HCT116 (cell line): Measurements from ENCODE around the gene PRUNE1. TPM values are rescaled to one million over a fixed set of nuclear protein-coding genes. Genes with fewer than 3 reads are reported as not detected.

Experiments
- ATAC-seq: fragments of 200-7000 bp; cut with Tn5 transposase; 2 replicates; pipeline ENCODE4 v1.9.1; 2020; ENCODE audit warnings: mild to moderate bottlenecking, moderate library complexity
- BruUV-seq: library from RNA; stranded (reverse); fragments of 400-500 nt; replicated peaks from 2 replicates; lab custom pipeline; 2021; lab: Mats Ljungman, UMichigan
- CTCF ChIA-PET: fragments of 300-600 bp; sonication (Branson Sonifier 250); formaldehyde crosslinking; loops from one replicate; lab custom pipeline; 2021; ENCODE audit warnings: antibody characterized with exemption; lab: Charles Lee
- POLR2A ChIA-PET: fragments of 300-600, 350-600 bp; sonication (Branson Sonifier 250); formaldehyde crosslinking; loops from one replicate; lab custom pipeline; 2021; ENCODE audit warnings: antibody characterized with exemption; lab: Charles Lee
- RAD21 ChIA-PET, 2 experiments: fragments of 300-600 bp; sonication (Branson Sonifier 250); formaldehyde crosslinking; loops; one replicate each; lab custom pipeline; 2023; ENCODE audit warnings: low total read pairs in 2 of 2; ENCODE audit not compliant: uncharacterized antibody in 2 of 2, unreplicated experiment in 2 of 2, low non-redundant PET in 1 of 2; lab: Charles Lee
- DNase-seq: peaks from one replicate; pipeline ENCODE4 v3.0.0-alpha.2; 2010; ENCODE audit warnings: low read depth, low spot score
- H2AFZ ChIP-seq: fragments of 200-600 bp; shearing (Covaris generic), sonication (generic); 2 replicates; pipeline ENCODE4 v1.6.1; 2017; ENCODE audit warnings: low read depth, mixed run types, mixed read lengths, antibody characterized with exemption, low read length; ENCODE audit not compliant: poor library complexity, severe bottlenecking
- H3K27ac ChIP-seq: 2 replicates; pipeline ENCODE4 v1.5.1; 2012; ENCODE audit warnings: low read depth, low read length
- H3K27me3 ChIP-seq: fragments of 200-600 bp; sonication (generic); 2 replicates; pipeline ENCODE4 v1.6.1; 2016; ENCODE audit warnings: mixed run types, low read length, mixed read lengths; ENCODE audit not compliant: insufficient read depth
- H3K36me3 ChIP-seq, 2 experiments: fragments of 200-500 bp in 1 of 2; fragments of 200-600 bp in 1 of 2; sonication (Bioruptor generic) in 1 of 2; sonication (generic) in 1 of 2; 2 replicates each; pipeline versions ENCODE4 v1.5.1 to v1.6.1; 2014 to 2016; ENCODE audit warnings: low read length in 2 of 2, inconsistent platforms in 1 of 2, mixed read lengths in 1 of 2, mixed run types in 1 of 2; ENCODE audit not compliant: insufficient read depth in 2 of 2, control insufficient read depth in 1 of 2
- H3K4me1 ChIP-seq, 2 experiments: fragments of 200-600 bp in 1 of 2; sonication (generic) in 1 of 2; 2 replicates each; pipeline versions ENCODE4 v1.5.1 to v1.6.1; 2012 to 2017; ENCODE audit warnings: low read length in 2 of 2, inconsistent platforms in 1 of 2, mild to moderate bottlenecking in 1 of 2, mixed read lengths in 1 of 2, mixed run types in 1 of 2, moderate library complexity in 1 of 2; ENCODE audit not compliant: insufficient read depth in 2 of 2, control insufficient read depth in 1 of 2
- H3K4me2 ChIP-seq: fragments of 200-600 bp; sonication (generic); 2 replicates; pipeline ENCODE4 v1.6.1; 2017; ENCODE audit warnings: mixed run types, low read length, mixed read lengths
- H3K4me3 ChIP-seq, 2 experiments: fragments of 200-600 bp in 1 of 2; sonication (generic) in 1 of 2; replicated peaks in 1 of 2; 2 replicates each; pipeline ENCODE4 v1.5.1; 2011 to 2016; ENCODE audit warnings: low read length in 2 of 2, control low read depth in 1 of 2, low read depth in 1 of 2, mild to moderate bottlenecking in 1 of 2, mixed read lengths in 1 of 2, mixed run types in 1 of 2
- H3K79me2 ChIP-seq: fragments of 200-600 bp; sonication (generic); 2 replicates; pipeline ENCODE4 v1.6.1; 2017; ENCODE audit warnings: mild to moderate bottlenecking, mixed run types, low read length, moderate library complexity, mixed read lengths; ENCODE audit not compliant: insufficient read depth
- H3K9ac ChIP-seq: fragments of 200-600 bp; sonication (generic); 2 replicates; pipeline ENCODE4 v1.6.1; 2016; ENCODE audit warnings: low read length, mixed read lengths
- H3K9me2 ChIP-seq: fragments of 200-600 bp; sonication (generic), shearing (Covaris generic); 2 replicates; pipeline ENCODE4 v1.6.1; 2017; ENCODE audit warnings: mixed run types, mild to moderate bottlenecking, moderate library complexity; ENCODE audit not compliant: insufficient read depth
- H3K9me3 ChIP-seq, 2 experiments: fragments of 200-500 bp in 1 of 2; fragments of 200-600 bp in 1 of 2; sonication (Bioruptor generic) in 1 of 2; sonication (generic) in 1 of 2; 2 replicates each; pipeline ENCODE4 v1.6.1; 2014 to 2017; ENCODE audit warnings: low read length in 2 of 2, mixed read lengths in 2 of 2, inconsistent platforms in 1 of 2, low read depth in 1 of 2, mild to moderate bottlenecking in 1 of 2, mixed run types in 1 of 2, moderate library complexity in 1 of 2; ENCODE audit not compliant: control insufficient read depth in 1 of 2, insufficient read depth in 1 of 2
- H4K20me1 ChIP-seq: fragments of 200-600 bp; sonication (generic), shearing (Covaris generic); 2 replicates; pipeline ENCODE4 v1.6.1; 2017; ENCODE audit warnings: mixed run types, mild to moderate bottlenecking, moderate library complexity; ENCODE audit not compliant: insufficient read depth
- ATF3 ChIP-seq: IDR thresholded peaks from 2 replicates; pipeline ENCODE4 v1.6.1; 2012
- CBX3 ChIP-seq: IDR thresholded peaks from 2 replicates; pipeline ENCODE4 v1.6.1; 2012; ENCODE audit warnings: low read depth
- CEBPB ChIP-seq: IDR thresholded peaks from 2 replicates; pipeline ENCODE4 v1.6.1; 2012; ENCODE audit warnings: low read depth
- CTCF ChIP-seq, 3 experiments: fragments of 200-600 bp in 1 of 3; sonication (generic) in 1 of 3; IDR thresholded peaks in 2 of 3; conservative IDR thresholded peaks in 1 of 3; 2 replicates each; pipeline ENCODE4 v1.5.1; 2012 to 2017; ENCODE audit warnings: low read depth in 2 of 3, low read length in 2 of 3, antibody characterized with exemption in 1 of 3, borderline replicate concordance in 1 of 3, control low read depth in 1 of 3, mild to moderate bottlenecking in 1 of 3, mixed read lengths in 1 of 3, mixed run types in 1 of 3, moderate library complexity in 1 of 3; ENCODE audit not compliant: insufficient read depth in 1 of 3
- EGR1 ChIP-seq: IDR thresholded peaks from 2 replicates; pipeline ENCODE4 v1.6.1; 2012; ENCODE audit warnings: low read depth
- ELF1 ChIP-seq: IDR thresholded peaks from 2 replicates; pipeline ENCODE4 v1.6.1; 2012; ENCODE audit warnings: low read depth, borderline replicate concordance
- JUND ChIP-seq: IDR thresholded peaks from 2 replicates; pipeline ENCODE4 v1.6.1; 2012
- MAX ChIP-seq: IDR thresholded peaks from 2 replicates; pipeline ENCODE4 v1.6.1; 2012
- POLR2A ChIP-seq: IDR thresholded peaks from 2 replicates; pipeline ENCODE4 v1.7.0; 2011; ENCODE audit warnings: borderline replicate concordance; ENCODE audit not compliant: insufficient read depth, insufficient read length; ENCODE audit errors: extremely low read depth
- POLR2AphosphoS5 ChIP-seq: IDR thresholded peaks from 2 replicates; pipeline ENCODE4 v1.6.1; 2011; ENCODE audit warnings: mild to moderate bottlenecking, low read depth, low read length, moderate library complexity
- RAD21 ChIP-seq: IDR thresholded peaks from 2 replicates; pipeline ENCODE4 v1.6.1; 2012; ENCODE audit warnings: low read depth, mild to moderate bottlenecking
- REST ChIP-seq: IDR thresholded peaks from 2 replicates; pipeline ENCODE4 v1.6.1; 2012; ENCODE audit warnings: low read depth
- SIN3A ChIP-seq: IDR thresholded peaks from 2 replicates; pipeline ENCODE4 v1.6.1; 2012; ENCODE audit warnings: low read depth
- YY1 ChIP-seq: IDR thresholded peaks from 2 replicates; pipeline ENCODE4 v1.6.1; 2011; ENCODE audit warnings: low read length, low read depth, moderate library complexity, mild to moderate bottlenecking; ENCODE audit not compliant: insufficient replicate concordance; ENCODE audit errors: extremely low read depth
- ZBTB33 ChIP-seq: IDR thresholded peaks from 2 replicates; pipeline ENCODE4 v1.6.1; 2011; ENCODE audit warnings: mild to moderate bottlenecking, low read length, moderate library complexity; ENCODE audit not compliant: insufficient replicate concordance; ENCODE audit errors: extremely low read depth
- intact Hi-C: fragments of 100-400 bp; cut with micrococcal nuclease; formaldehyde crosslinking; loops from 2 replicates; pipeline ENCODE4 v1.10.0; 2022
- total RNA-seq: library from RNA; stranded (reverse); gene quantifications from one replicate; pipeline ENCODE4 v1.2.1, GENCODE V29; 2021; ENCODE audit not compliant: unreplicated experiment

PRUNE1 gene
- total RNA-seq, 1 experiment from 2014 or later: 20.2 TPM

GRCh38 chr1:150997126-150997872, 10.9 kb upstream of the PRUNE1 start (continued):
- TF ChIP-seq REST: no peak
- TF ChIP-seq YY1: no peak
- TF ChIP-seq CEBPB: no peak
- no peak for TF ChIP-seq ATF3

- Histone ChIP-seq H3K27ac (no peak overlapping the region), H4K20me1 (no peaks in the 10 kb centered on the region), H3K27me3 (no peaks in the 10 kb centered on the region), H3K4me3 (no peak overlapping the region), H3K9me3 (no peaks in the 10 kb centered on the region), H3K9me2 (no peaks in the 10 kb centered on the region), H3K4me1 (peaks cover 6 to 37% of the 10 kb centered on the region in 2 experiments; a peak in 3 of 4 replicates), H3K79me2 (no peaks in the 10 kb centered on the region), H3K4me2 (no peak overlapping the region), H2AFZ (no peak overlapping the region), H3K36me3 (no peaks in the 10 kb centered on the region), H3K9ac (no peak overlapping the region)
- RAD21 ChIA-PET: no interaction called here
- ATAC-seq: no peak
- CTCF ChIA-PET: interaction anchor here (1.2 kb wide), 1 partner anchor 534 kb away, joined by 3 read pairs; no protein-coding TSS in a partner anchor
- DNase-seq: no peak
- POLR2A ChIA-PET: no interaction called here
- no TSS peak for BruUV-seq
- intact Hi-C loops: loop anchor here (5.0 kb wide), 3 partner anchors 371 to 741 kb away; partner anchors contain the start of genes CA14 and ENSA
- TF ChIP-seq RAD21 (no peak), JUND (no peak), ELF1 (no peak), YY1 (no peak), EGR1 (no peak), POLR2AphosphoS5 (no peak), POLR2A (no peak), ATF3 (no peak), SIN3A (no peak), CEBPB (no peak), ZBTB33 (no peak), CBX3 (no peak), CTCF (IDR thresholded peaks at IDR 0.05 in 2 of 3, conservative IDR thresholded peaks at IDR 0.05 in 1 of 3; ENCODE audit: borderline replicate concordance in 1 of 3, insufficient read depth in 1 of 3, low read depth in 2 of 3, low read length in 2 of 3) (no peak), MAX (no peak)
Observed at GRCh38 chr1:150997949-150998348, 10.3 kb upstream of the PRUNE1 start.
